NCI-H1105 (cell line): ENCODE measurements around the gene MFN2.

Source experiments
- DNase-seq: peaks from one replicate; lab custom pipeline; 2025; lab: John Stamatoyannopoulos, UW

MFN2 gene

GRCh38 chr1:11960276-11960675 is 20.0 kb upstream of the MFN2 start:
- DNase-seq, result no peak

DNA sequence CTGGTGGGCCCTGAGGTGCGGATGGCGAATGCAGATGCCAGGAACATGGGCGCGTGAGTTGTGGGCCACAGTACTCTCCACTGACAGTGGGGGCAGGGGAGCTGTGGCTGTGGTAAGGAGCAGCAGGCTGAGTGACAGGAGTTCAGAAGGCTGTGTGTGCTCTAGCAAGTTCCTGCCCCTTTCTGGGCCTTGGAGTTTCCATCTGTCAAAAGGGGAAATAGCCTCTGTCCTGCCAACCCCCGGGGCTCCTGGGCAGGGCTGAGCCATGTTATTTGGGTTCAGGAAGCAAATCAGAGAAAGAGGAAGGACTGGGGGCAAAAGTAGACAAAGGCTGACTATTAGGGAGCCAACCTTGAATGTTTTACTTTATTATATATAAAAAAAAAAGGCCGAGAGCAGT is 19.5 kb upstream of the MFN2 start:
- DNase-seq, result no peak

- no peak for DNase-seq
Observed at GRCh38 chr1:11961230-11961629, 19.0 kb upstream of the MFN2 start.

DNA sequence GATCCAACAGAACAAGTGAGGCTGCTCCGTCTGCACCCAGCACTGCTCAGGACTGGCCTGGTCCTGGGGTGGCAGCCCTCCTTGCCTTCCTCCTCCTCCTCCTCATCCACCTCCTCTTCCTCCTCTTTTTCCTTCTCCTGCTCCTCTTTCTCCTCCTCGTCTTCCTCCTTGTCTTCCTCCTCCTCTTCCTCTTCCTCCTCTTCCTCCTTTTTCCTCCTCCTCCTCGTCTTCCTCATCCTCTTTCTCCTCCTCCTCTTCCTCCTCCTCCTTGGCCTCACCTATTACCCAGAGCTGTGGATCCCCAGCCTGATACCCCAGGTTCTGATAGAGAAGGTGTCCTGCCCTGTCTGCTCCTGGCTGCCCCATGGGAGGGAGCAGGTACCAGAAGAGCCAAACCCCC is 16.6 kb upstream of the MFN2 start:
- DNase-seq, result no peak

- DNase-seq, result no peak
Observed at GRCh38 chr1:11964656-11965055, 15.6 kb upstream of the MFN2 start.

DNA sequence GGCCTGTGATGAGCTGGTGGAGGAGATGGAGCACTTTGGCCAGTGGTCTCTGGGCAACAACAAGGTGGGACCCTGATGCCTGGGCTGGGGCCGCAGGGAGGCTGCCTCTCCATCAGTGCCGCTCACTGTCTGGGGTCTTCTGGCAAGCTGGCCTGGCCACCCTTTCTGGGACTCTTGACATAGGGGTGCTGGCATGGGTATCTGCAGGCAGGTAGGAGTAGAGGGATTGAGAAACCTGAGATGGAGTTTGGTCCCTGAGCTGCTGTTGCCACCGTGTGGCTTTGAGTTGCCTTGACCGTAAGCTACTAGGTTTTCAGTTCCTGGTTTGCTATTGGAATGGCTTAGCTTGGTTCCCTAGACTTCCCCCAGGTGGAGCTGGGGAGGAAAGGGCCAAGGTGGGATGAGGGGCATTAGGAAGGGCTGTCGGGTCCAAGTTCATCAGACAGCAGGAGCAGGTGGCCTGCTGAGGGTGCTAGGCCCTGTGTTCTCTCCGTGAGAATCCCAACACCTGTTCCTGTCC is 13.2 kb upstream of the MFN2 start:
- DNase-seq, result peak; percentile 23

DNA sequence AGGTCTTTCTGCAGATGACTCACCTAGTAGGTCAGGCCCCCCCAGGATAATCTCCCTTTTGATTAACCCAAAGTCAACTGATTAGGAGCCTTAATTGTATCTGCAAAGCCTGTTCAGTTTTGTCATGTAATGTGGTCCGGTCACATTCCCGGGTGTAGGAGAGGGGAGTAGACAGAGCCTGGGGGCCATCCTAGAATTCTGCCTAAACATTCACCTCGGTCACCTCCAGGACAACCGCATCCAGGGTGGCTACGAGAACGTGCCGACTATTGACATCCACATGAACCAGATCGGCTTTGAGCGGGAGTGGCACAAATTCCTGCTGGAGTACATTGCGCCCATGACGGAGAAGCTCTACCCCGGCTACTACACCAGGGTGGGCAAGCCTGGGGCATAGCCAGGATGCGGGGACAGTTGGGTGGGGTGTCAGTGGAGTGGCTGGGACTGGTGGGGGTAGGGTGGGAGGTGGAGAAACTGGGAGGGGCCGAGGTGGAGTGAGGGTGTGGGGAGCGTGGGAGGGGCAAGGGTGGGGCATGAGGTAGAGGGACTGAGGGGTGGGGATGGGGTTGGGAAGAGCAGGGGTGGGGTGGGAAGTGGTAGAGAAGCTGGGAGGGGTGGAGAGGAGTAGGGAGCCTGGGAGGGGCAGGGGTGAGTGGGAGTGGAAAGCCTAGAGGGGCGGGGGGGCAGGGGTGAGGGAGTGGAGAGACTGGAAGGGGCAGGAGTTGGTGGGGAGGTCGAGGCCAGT is 9.6 kb upstream of the MFN2 start:
- DNase-seq, result no peak

DNA sequence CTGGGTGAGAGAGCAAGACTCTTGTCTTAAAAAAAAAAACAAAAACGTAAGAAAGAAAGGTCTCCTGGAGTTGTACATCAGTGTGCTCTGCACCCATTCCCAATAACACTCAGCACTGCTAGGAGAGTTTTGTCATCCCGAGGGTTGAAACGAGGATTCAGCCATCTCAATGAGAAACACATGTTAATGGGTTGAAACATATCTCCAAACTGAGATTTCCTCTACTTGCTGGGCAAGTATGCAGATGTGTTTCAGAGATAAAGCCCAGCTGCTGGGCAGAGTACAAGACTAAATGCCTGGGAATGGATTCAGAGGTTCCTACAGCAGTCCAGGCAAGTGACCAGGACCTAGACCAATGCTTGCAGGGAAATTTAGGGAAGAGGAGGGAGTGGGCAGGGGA is 2.6 kb upstream of the MFN2 start:
- no peak for DNase-seq

- no peak for DNase-seq
Observed at GRCh38 chr1:11978301-11978700, 1.9 kb upstream of the MFN2 start.

GRCh38 chr1:11979028-11979850 is 1.0 kb upstream of the MFN2 start:
- peak; percentile 3 for DNase-seq

DNA sequence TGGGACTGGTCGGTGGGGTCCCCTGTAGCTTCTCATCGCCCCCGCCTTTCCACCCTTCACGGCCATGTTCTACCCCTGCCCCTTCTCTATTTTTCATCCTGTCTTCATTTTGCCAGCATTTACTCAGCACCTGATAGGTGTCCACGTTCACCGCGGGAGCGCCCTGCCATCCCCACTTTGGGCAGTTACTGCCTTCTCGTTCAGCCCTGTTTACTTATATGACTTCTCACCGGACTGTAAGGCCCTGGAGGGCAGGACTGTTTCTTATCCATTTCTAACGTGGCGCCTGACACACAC is 380 bp downstream of the MFN2 start:
- no peak for DNase-seq

DNA sequence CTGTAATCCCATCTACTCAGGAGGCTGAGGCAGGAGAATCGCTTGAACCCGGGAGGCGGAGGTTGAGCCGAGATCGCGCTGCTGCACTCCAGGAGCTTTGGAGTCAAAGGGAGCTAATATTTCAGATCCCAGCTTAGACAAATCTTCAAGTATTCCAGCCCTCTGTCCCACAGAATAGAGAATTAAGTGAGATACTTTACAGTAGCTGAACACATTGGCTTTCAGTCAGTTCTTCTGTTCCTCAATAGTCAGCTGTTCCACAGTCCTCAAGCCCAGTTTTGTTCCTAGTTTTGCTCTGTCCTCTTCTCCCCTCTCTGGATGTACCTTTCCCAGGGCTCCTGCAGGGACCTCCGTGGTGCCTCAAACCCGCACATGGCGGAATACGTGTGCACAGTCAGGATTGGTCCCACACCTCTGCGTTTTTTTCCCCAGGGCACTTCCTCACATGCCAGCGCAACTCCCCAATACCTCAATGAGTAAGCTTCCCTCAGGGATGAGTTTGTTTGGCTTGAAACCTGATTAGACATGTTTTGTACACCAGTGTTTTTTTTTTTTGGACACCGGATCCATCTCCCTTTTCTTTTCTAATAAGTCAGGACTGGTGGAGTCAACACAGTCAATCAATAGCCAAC is 1.2 kb downstream of the MFN2 start:
- no peak for DNase-seq

GRCh38 chr1:11982010-11982392 is 1.8 kb downstream of the MFN2 start:
- no peak for DNase-seq

DNA sequence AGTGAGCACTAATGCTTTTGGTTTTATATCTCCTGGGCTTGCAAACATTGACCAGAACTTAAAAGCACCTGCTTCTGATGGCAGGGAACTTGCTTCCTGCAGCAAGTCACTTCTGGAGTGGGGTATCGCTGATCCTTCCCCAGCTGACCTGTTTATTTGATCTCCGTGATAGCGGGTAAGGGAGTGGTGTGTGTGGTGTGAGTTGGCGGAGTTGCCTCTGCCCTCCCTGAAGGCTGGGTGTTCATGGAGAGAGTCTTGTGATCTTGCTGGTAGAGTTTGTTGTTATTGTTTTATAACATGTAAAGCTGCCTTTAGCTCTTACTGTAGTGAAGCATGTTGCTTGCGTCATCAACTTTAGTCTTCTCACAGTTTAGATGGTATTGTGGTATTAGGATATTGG is 3.9 kb downstream of the MFN2 start:
- DNase-seq, result no peak

GRCh38 chr1:11984576-11984975 is 4.3 kb downstream of the MFN2 start:
- DNase-seq, result no peak

- no peak for DNase-seq
Observed at GRCh38 chr1:11985171-11985570, 4.9 kb downstream of the MFN2 start.

DNA sequence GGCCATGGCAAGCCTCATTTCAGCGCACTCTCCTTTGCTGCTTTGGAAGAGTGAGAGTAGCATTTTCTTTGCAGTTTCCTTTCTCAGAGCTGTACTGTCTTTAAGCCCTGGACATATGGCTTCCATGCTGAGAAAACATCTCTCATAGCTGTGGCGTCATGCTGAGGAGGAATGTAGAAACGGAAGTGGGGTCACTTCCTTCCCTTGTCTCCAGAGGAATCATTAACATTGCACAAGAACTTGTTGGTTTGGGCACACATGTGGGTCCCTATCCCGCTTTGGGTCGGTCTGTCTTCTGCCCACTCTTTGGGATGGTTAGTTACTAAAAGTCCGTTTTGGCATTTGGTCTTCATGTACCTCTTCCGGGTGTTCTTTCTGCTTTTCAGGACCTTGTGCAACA is 5.6 kb downstream of the MFN2 start:
- no peak for DNase-seq

DNA sequence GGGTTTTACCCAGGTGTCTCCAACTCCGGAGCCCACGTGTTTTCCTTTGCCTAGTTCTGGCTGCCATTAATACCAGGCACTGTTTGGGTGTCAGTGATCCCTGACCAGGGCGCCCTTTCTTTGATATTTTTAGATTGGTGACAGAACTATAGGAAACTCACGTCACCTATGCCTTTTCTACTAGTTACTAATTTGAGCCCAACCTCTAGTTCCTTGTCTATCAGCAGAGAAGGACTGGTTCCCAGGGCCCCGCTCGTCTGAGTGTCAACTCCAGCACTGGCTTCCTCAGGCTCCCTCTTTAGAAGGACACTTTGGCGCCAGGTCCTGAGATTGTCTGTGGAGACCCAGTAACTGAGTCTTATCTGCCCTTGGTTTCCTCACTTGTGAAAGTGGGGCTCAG is 9.4 kb downstream of the MFN2 start:
- no peak for DNase-seq

DNA sequence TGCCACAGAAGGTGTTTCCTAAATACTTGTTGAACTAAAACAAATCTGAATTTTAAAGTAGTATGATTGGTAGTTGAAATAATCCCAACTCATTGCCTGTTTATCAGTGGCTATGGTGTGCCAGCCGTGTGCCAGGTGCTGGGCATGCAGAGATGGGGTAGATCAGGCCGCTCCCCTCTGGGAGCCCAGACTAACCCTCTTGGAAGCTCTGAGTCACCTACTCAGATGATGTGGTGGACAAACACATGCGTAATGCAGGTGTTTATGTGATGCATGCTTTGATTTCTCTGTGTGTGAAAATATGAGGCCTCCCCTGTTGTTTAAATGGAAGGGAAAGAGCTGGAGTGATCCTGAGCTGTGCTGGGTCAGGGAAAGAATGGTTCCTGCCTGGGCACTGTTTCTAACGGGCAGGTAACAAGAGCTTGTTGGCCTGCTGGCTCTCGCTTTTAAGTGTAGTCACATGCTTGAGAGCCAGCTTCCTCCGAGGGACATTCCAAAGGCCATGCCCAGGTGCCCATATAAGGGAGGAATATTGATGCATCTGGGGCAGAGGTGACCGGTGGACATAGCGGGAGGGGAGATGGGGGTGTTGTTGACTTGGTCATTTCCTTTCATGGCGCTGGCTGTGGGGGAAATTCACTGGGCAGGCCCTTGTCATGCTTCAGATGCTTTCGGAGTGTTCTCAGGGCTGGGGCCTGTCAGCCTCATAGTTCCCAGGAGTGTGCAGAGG is 10.2 kb downstream of the MFN2 start:
- DNase-seq, result no peak

DNA sequence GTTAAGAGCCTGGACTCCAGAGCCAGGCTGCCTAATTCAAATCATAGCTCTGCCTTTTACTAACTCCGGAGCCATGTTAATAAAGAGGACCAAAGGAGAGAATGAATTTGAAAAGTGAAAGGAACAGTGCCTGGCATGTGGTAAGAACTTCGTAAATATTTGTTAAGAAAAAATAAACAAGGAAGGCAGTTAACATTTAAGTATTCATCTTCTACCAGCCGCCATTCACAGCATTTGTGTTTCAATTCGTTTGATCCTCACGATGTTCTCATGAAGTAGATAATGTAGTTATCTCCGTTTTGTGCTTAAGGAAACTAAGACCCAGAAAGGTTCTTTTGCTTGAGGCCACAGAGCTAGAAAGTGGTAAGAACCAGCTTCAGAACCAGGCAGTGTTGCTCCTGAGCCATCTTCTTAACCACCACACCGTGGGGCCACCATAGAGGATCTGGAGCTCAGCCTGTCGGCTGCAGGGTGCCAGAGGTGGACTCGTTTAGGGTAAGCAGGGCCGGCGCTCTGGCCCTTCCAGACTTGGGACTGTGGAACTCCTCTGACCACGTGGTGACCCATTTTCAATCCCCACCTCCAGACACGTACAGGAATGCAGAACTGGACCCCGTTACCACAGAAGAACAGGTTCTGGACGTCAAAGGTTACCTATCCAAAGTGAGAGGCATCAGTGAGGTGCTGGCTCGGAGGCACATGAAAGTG is 11.9 kb downstream of the MFN2 start:
- DNase-seq, result no peak

- DNase-seq, result no peak
Observed at GRCh38 chr1:11997081-11997850, 17.0 kb downstream of the MFN2 start.
